GM18511 (cell line): ENCODE measurements around the gene NSMF.
"Not testable (repeated sequence)": the region's sequence is repeated elsewhere in the genome, so short reads cannot be mapped to it uniquely, and the experiment has no call there.

Source experiments
- ATAC-seq: cut with Tn5 transposase; IDR thresholded peaks from one replicate; pipeline ENCODE4 v1.9.1; 2021; ENCODE audit warnings: mild to moderate bottlenecking, moderate library complexity; ENCODE audit not compliant: unreplicated experiment

NSMF gene

GRCh38 chr9:137416006-137416562 lies 43.0 kb downstream of the NSMF start:
- ATAC-seq, result no peak

- ATAC-seq, result no peak
These were observed 43.7 kb downstream of the NSMF start for GRCh38 chr9:137415451-137415850.

GRCh38 chr9:137412431-137412830 lies 46.7 kb downstream of the NSMF start:
- no peak for ATAC-seq

GRCh38 chr9:137411645-137412380 lies 47.3 kb downstream of the NSMF start:
- ATAC-seq, result peak; percentile 47

DNA sequence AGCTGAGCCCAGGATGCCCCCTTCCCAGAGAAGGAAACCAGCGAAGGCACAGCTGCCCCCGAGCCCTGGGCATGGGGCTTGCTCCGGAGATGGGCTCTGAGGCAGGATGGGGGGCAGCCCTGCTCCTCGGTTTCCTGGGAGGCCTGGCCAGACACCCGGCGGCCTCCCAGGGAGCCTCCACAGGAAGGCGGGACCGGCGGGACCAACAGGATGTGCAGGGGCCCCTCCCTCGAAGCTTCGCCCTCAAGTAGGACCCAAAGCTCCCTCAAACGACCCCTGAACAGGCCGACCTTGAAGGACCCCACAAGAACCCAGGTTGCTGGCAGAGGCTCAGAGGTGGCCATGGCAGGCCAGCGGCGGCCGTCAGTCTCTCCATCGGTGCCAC lies 47.9 kb downstream of the NSMF start:
- ATAC-seq, result no peak

GRCh38 chr9:137410891-137411249 lies 48.3 kb downstream of the NSMF start:
- no peak for ATAC-seq

GRCh38 chr9:137410236-137410890 lies 48.8 kb downstream of the NSMF start:
- not testable (repeated sequence) for ATAC-seq

DNA sequence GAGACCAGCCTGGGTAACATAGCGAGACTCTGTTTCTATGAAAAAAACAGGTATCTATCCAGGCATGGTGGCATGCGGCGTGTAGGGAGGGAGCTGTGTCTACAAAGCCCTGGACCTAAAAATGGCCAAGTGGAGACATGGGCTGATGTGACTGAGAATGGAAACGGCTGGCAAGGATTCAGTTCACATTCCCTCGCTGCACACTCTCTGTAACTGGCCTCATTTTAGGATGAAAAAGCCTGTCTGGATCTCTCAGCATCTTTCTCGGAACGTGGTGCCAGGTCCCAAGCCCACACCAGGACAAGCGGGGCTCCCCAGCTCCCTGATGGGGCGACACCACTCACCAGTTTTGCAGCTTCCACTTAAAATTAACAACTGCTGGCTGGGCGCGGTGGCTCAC lies 49.6 kb downstream of the NSMF start:
- no peak for ATAC-seq

- no peak for ATAC-seq
These were observed 50.3 kb downstream of the NSMF start for GRCh38 chr9:137408651-137409405.

DNA sequence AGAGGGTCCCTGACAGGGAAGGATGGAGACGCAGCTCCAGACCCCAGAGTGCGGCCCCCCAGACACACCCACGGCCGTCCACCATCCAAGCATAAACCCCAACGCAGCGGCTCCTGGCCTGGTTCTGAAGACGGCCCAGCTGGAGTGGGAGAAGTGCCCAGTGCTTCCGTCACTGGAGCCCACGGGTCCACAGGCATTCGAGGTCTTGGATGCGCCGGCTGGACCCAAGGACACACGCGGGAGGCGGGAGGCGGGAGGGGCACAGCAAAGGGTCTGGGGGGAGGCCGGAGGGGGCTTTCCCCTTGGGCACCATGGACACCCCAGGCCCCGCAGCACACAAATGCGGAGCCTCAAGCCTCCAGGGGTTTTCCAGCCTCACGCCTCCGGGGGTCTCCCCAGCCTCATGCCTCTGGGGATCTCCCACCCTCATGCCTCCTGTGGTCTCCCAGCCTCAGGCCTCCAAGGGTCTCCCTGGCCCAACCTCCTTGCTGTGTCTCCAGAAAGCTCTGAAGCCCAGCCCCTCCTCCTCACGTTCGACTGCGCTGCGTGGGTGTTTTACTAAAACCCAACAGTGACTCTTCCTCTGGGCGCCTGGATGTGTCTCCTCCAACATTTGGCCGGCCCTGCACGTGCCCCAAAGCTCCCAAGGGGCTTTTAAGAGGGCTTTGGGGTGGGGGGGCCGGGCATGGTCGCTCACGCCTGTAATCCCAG lies 51.4 kb downstream of the NSMF start:
- ATAC-seq, result no peak

DNA sequence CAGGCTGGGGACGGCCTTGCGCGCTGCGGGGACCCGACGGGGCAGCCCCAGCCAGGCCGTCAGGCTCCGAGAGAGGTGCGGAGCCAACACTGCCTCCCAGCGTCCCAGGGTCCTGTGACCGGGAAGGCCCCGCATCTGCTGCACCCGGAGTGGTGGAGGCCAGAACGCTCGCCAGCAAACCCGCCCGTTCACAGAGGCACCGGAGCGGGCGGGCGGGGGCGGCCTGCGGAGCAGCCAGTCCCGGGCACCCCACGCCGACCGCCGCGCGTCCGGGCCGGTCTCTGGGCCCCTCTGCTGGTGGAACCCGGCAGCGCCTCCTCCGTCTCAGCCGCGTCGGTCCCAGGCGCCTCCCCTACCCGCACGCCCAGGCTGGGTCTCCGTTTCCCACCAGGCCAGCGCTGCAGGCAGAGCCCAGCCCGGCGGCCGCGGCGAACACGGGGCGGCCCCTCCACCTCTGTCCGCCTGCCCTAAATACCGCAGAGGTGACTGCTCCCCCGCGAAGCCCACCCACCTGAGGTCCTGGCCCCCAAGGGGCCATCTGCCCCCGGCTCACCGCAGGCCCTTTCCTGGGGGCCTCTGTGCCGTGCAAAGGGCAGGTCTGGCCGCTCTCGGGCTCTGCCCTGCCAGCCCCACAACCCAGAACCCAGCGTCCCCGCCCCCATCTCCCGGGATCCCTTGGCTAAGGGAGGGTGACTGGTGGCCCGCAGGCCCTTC lies 52.1 kb downstream of the NSMF start:
- ATAC-seq, result no peak

DNA sequence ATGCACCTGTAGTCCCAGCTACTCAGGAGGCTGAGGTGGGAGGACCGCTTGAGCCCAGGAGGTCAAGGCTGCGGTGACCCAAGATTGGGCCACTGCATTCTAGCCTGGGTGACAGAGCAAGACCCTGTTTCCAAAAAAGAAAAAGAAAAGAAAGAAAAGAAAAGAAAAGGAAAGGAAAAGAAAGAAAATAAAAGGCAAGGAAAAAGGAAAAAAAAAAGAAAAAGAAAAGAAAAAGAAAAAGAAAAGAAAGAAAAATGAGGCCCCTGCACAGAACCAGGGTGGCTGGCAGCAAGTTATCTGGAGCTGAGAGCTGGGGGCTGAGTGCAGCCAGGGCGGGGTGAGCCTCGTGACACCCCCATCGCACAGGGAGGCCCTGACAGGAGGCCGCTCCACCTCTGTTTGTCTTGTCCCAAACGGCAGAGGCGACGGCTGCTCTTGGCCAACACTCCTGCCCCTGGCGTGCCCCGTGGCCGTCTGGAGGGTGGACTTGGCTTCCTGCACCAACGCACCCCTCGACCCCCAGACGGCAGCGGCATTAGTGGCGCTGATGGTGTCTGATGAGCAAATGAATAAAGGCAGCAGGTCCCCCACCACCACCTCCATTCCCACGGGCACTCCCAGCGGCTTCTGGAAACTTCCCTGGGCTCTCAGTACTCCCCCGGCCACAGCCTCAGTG lies 52.9 kb downstream of the NSMF start:
- no peak for ATAC-seq

DNA sequence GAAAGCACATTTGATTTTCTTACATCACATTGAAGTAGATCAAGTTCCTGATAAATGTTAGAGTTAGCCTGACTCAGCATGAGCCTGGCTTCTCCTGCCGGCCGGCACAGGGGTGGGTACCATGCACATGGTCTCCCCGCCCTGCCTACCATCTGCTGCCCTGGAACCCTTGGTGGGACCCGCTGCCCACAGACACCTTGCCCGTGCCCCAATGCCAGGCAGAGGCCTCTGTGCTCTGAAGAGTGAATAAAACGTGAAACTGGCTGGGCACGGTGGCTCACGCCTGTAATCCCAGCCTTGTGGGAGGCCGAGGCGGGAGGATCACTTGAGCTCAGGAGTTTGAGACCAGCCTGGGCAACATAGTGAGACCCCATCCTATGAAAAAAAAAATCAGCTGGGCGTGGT lies 53.5 kb downstream of the NSMF start:
- ATAC-seq, result no peak

DNA sequence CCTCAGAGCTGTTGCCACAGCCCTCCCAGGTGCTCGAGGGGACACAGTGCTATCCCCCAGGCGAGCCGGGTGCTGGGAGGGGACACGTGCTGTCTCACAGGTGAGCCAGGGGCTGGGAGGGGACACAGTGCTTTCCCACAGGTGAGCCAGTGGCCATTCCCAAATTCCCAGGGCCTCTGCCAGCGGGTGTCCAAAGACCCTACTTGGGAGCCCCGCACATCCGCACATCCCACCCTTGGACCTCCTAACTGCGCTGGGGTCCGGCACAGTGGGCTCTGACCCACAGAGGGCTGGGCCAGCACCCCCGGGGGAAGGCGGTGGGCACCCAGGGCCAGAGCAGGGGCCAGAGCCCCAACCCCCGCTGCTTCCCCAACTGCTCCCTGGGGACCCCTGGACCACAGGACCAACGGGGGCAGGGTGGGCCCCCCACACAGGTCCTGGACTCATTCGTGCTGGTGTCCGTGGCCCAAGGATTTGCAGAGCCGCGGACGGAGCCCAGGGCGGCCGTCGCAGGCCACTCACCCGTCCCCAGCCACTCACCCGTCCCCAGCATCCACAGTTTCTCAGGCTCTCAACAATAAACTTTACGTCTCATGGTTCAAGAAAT lies 54.1 kb downstream of the NSMF start:
- no peak for ATAC-seq

DNA sequence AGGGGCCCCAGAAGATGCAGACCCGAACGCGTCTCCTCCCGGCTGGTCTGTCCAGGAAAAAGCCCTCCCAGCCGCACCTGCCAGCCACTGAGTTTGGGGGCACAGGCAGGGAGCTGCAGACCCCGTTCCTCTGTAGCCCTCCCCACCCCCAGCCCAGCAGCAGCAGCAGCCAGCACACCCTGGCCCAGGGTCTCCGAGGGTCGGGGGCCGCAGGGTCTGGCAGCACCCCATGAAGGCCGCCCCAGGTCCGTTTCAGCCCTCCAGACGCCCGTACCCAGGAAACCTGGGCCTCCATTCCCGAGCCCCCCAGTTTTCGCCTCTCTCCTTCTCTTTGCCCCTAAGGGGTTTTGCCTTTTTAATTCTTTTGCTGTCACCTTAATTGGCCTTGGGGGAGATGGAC lies 55.9 kb downstream of the NSMF start:
- ATAC-seq, result no peak

GRCh38 chr9:137402746-137403145 lies 56.4 kb downstream of the NSMF start:
- ATAC-seq, result no peak

- ATAC-seq, result no peak
These were observed 60.3 kb downstream of the NSMF start for GRCh38 chr9:137398561-137399468.

DNA sequence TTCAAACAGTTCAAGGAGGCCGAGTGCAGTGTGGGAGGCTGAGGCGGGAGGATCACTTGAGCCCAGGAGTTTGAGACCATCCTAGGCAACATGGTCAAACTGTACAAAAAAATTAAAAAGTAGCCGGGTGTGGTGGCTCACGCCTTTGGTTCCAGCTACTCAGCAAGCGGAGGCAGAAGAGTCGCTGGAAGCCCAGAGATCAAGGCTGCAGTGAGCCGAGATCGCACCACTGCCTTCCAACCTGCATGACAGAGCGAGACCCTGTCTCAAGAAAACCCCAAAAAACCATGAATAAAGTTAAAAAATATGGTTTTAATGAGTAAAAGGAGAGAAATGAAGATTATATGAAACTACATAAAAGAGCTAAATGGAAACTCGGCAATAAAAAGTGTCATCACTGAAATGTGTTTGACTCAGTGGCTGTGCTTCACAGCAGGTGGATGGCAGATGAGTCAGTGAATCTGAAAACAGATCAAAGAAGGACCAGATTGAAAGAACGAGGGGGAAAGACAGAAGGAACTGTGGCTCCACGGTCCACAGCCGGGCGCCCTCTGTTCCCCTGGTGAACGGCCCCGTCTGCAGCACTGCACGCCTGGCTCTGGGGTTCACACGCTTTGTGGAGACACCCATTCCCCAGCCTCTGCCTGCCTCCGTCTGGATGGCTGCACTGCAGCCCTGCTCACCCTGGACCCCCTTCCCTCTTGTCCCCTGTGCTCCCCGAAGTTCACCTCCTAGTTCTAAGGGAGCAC lies 61.3 kb downstream of the NSMF start:
- no peak for ATAC-seq
